Measurements from ENCODE around the gene ADGRL3. TPM values are rescaled to one million over a fixed set of nuclear protein-coding genes. Genes with fewer than 3 reads are reported as not detected.

Gene ADGRL3
- total RNA-seq, 1 donor: under 0.01 TPM

DNA sequence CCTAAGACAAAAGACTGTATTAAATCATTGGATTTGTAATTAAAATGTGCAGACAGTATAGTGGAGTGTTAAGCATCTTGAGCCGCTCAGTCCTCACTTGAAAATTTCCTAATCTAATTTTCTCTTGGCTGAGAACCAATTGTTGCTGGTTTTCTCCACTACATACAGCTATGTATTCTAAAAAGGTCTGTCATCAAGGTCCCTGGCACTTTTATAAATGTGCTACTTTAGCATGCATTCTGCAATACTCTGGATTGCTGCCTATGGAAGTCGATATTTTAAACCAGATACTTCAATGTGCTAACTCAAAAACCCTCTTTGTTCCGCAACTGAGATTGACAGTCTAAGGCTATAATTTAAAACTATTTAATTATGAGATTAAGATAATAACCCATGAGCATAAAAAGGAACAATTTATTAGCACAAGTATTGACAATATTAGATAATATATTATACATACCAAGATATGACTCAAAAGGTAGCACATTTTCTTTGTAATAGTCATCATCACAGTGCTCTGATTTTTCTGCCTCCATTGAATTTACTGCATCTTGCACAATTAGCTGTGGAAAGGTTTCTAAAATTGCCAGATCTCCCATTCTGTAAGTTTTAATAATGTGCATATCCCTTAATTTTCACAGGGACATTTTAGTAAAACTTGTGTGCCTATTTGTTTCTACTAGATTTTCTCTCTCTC, 815.1 kb downstream of the ADGRL3 start:
- no peak for DNase-seq (ENCODE audit: low read depth)
- no peak overlapping the region for H3K4me3 ChIP-seq (ENCODE audit: low read depth, low read length)
- TF ChIP-seq, protein P1, sequence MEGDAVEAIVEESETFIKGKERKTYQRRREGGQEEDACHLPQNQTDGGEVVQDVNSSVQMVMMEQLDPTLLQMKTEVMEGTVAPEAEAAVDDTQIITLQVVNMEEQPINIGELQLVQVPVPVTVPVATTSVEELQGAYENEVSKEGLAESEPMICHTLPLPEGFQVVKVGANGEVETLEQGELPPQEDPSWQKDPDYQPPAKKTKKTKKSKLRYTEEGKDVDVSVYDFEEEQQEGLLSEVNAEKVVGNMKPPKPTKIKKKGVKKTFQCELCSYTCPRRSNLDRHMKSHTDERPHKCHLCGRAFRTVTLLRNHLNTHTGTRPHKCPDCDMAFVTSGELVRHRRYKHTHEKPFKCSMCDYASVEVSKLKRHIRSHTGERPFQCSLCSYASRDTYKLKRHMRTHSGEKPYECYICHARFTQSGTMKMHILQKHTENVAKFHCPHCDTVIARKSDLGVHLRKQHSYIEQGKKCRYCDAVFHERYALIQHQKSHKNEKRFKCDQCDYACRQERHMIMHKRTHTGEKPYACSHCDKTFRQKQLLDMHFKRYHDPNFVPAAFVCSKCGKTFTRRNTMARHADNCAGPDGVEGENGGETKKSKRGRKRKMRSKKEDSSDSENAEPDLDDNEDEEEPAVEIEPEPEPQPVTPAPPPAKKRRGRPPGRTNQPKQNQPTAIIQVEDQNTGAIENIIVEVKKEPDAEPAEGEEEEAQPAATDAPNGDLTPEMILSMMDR (IDR thresholded peaks at IDR 0.05; ENCODE audit: insufficient read depth, low read length): no peak

GRCh38 chr4:62018537-62018936, 818.4 kb downstream of the ADGRL3 start:
- TF ChIP-seq, protein P1 (IDR thresholded peaks at IDR 0.05; ENCODE audit: insufficient read depth, low read length): no peak
- no peak overlapping the region for H3K4me3 ChIP-seq (ENCODE audit: low read depth, low read length)
- DNase-seq (ENCODE audit: low read depth): no peak

DNA sequence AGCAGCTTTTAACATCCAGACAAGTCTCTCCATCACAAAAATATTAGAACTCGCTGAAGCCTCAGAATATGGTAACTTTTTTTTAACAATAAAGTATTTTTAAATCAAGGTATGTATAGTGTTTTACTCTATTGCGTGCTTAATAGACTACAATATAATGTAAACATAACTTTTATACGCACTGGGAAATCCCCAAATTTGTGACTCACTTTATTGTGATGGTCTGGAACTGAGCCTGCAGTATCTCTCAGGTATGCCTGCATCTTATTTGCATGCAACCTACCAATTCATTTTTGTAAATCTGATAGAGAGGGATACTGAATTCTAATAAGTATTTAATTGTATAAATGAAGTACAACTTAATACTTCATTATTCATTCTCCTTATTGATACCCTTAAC, 823.5 kb downstream of the ADGRL3 start:
- DNase-seq (ENCODE audit: low read depth): no peak
- H3K4me3 ChIP-seq (ENCODE audit: low read depth, low read length): no peak overlapping the region
- TF ChIP-seq, protein P1 (IDR thresholded peaks at IDR 0.05; ENCODE audit: insufficient read depth, low read length): no peak

- no peak for DNase-seq (ENCODE audit: low read depth)
- no peak overlapping the region for H3K4me3 ChIP-seq (ENCODE audit: low read depth, low read length)
- TF ChIP-seq, protein P1 (IDR thresholded peaks at IDR 0.05; ENCODE audit: insufficient read depth, low read length): no peak
These were observed 828.6 kb downstream of the ADGRL3 start for GRCh38 chr4:62028745-62029144.

DNA sequence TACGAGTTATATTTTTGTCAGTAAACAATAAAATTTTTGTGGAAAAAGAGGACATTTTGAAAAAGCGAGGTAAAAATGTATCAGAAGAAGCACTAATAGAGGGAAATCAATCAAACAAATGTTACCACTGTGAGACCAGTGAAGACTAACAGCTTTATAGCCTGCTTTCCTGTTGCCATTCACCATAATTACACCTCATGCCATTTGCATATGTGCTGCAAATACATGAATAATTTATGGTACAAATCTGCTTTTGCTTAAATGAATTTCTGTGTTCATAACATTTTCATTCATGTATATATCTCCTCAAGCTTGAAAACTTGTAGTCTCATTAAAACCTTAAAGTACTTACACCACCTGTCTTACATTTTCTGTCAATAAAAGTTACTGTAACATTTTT, 830.8 kb downstream of the ADGRL3 start:
- no peak for DNase-seq (ENCODE audit: low read depth)
- TF ChIP-seq, protein P1 (IDR thresholded peaks at IDR 0.05; ENCODE audit: insufficient read depth, low read length): no peak
- no peak overlapping the region for H3K4me3 ChIP-seq (ENCODE audit: low read depth, low read length)

GRCh38 chr4:62037571-62037970, 837.4 kb downstream of the ADGRL3 start:
- DNase-seq (ENCODE audit: low read depth): no peak
- TF ChIP-seq, protein P1 (IDR thresholded peaks at IDR 0.05; ENCODE audit: insufficient read depth, low read length): no peak
- H3K4me3 ChIP-seq (ENCODE audit: low read depth, low read length): no peak overlapping the region

DNA sequence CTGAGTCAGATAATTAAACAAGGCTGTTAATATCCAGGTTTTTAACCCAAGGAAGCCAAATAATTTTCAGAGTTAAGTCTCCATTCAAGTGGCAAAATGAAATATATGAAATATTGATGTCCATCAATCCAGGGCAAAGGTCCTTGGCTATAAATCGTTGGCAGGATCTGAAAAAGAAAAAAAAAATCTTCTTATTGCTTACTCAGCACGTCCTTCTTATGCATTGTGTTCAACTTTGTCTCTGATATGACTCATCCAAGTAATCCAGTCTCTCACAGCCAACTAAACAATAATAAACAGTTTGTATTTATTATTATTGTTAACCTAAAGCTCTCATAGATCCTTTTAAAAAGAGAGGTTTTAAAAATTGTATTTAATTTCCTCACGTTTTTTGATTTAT, 851.2 kb downstream of the ADGRL3 start:
- TF ChIP-seq, protein P1 (IDR thresholded peaks at IDR 0.05; ENCODE audit: insufficient read depth, low read length): no peak
- no peak overlapping the region for H3K4me3 ChIP-seq (ENCODE audit: low read depth, low read length)
- DNase-seq (ENCODE audit: low read depth): no peak
